Epithelial cell of prostate (primary cell): Measurements from ENCODE around the gene PMPCA.

Experiments used
- DNase-seq: peaks from one replicate; pipeline ENCODE4 v3.0.0-alpha.2; 2011; ENCODE audit warnings: low read depth, low spot score
- H3K27ac ChIP-seq: fragments of 450-650 bp; 2 replicates; pipeline ENCODE4 v1.5.1; 2017; ENCODE audit warnings: mild to moderate bottlenecking

PMPCA gene

DNA sequence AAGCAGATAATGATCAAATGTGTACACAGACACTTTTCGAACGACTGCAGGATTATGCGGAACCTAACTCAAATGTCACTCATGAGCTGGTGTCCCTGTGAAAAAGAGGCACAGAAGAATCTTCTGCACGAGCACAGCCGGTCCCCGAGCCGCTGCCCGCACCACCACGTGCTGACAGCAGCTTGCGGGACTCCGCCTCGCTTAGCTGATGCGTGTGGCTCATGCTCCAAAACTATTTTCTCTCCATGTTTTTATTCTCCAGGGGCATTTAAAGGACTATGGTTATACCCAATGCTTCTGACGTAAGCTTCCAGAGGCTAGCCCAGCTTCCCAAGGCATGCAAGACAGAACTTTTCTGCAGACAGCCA lies 62.9 kb downstream of the PMPCA start:
- H3K27ac ChIP-seq: no peak overlapping the region
- DNase-seq: no peak
